IMR-90 (cell line): ENCODE measurements around the gene MBOAT2. TPM values are rescaled to one million over a fixed set of nuclear protein-coding genes. Genes with fewer than 3 reads are reported as not detected.

Experiments
- ATAC-seq: fragments of 200-7000 bp; cut with Tn5 transposase; 2 replicates; pipeline ENCODE4 v1.9.1; 2020; ENCODE audit warnings: low read depth, mild to moderate bottlenecking, moderate library complexity
- BruUV-seq: library from RNA; stranded (reverse); fragments of 400-500 nt; replicated peaks from 2 replicates; lab custom pipeline; 2021; lab: Mats Ljungman, UMichigan
- CTCF ChIA-PET: fragments of 300-600 bp; formaldehyde crosslinking; extraction: SDS; loops from one replicate; lab custom pipeline; 2021; ENCODE audit warnings: antibody characterized with exemption; lab: Yijun Ruan, JAX
- POLR2A ChIA-PET: fragments of 300-600 bp; sonication (Branson Sonifier 250); formaldehyde crosslinking; loops from one replicate; lab custom pipeline; 2022; ENCODE audit warnings: antibody characterized with exemption; ENCODE audit not compliant: unreplicated experiment; lab: Charles Lee
- DNase-seq: peaks from one replicate; pipeline ENCODE4 v3.0.0; 2013
- H2AFZ ChIP-seq: replicated peaks from 2 replicates; pipeline ENCODE3; 2013; ENCODE audit warnings: low read length, mild to moderate bottlenecking; ENCODE audit not compliant: poor library complexity
- H2AK5ac ChIP-seq: 2 replicates; pipeline ENCODE4 v1.6.1; 2013; ENCODE audit warnings: low read depth, low read length, inconsistent platforms
- H2AK9ac ChIP-seq: replicated peaks from 2 replicates; pipeline ENCODE3; 2013; ENCODE audit warnings: mild to moderate bottlenecking, low read depth, low read length, moderate library complexity; ENCODE audit not compliant: poor library complexity
- H2BK120ac ChIP-seq: 2 replicates; pipeline ENCODE4 v1.6.1; 2013; ENCODE audit warnings: low read depth, low read length, inconsistent platforms
- H2BK15ac ChIP-seq: 3 replicates; pipeline ENCODE4 v1.6.1; 2013; ENCODE audit warnings: low read depth, low read length, inconsistent platforms
- H2BK20ac ChIP-seq: 2 replicates; pipeline ENCODE4 v1.6.1; 2013; ENCODE audit warnings: low read depth, mild to moderate bottlenecking, inconsistent platforms, low read length, moderate library complexity
- H2BK5ac ChIP-seq: 2 replicates; pipeline ENCODE4 v1.6.1; 2013; ENCODE audit warnings: mild to moderate bottlenecking, low read depth, low read length, inconsistent platforms; ENCODE audit not compliant: poor library complexity, severe bottlenecking
- H3K14ac ChIP-seq: replicated peaks from 2 replicates; pipeline ENCODE4 v1.6.1; 2013; ENCODE audit warnings: low read depth, low read length, inconsistent platforms
- H3K18ac ChIP-seq: 2 replicates; pipeline ENCODE4 v1.6.1; 2013; ENCODE audit warnings: low read depth, low read length, control low read depth
- H3K23ac ChIP-seq: 2 replicates; pipeline ENCODE4 v1.6.1; 2013; ENCODE audit warnings: low read depth, low read length, inconsistent platforms
- H3K27ac ChIP-seq: 2 replicates; pipeline ENCODE4 v1.5.1; 2013; ENCODE audit warnings: mild to moderate bottlenecking, control low read depth, low read length; ENCODE audit not compliant: insufficient read depth
- H3K27me3 ChIP-seq: 2 replicates; pipeline ENCODE4 v1.6.1; 2013; ENCODE audit warnings: low read length; ENCODE audit not compliant: control insufficient read depth, insufficient read depth
- H3K36me3 ChIP-seq: 2 replicates; pipeline ENCODE4 v1.6.1; 2013; ENCODE audit warnings: low read length, mixed read lengths; ENCODE audit not compliant: control insufficient read depth, insufficient read depth
- H3K4ac ChIP-seq: 2 replicates; pipeline ENCODE4 v1.6.1; 2013; ENCODE audit warnings: low read depth, low read length, inconsistent platforms
- H3K4me1 ChIP-seq: 2 replicates; pipeline ENCODE4 v1.6.1; 2013; ENCODE audit warnings: low read length, mixed read lengths; ENCODE audit not compliant: control insufficient read depth, insufficient read depth
- H3K4me2 ChIP-seq: 2 replicates; pipeline ENCODE4 v1.6.1; 2013; ENCODE audit warnings: low read depth, mild to moderate bottlenecking, control low read depth, low read length, moderate library complexity
- H3K4me3 ChIP-seq: 2 replicates; pipeline ENCODE4 v1.5.1; 2013; ENCODE audit warnings: low read depth, mild to moderate bottlenecking, control low read depth, low read length, moderate library complexity; ENCODE audit not compliant: insufficient read depth
- H3K56ac ChIP-seq: 2 replicates; pipeline ENCODE4 v1.6.1; 2013; ENCODE audit warnings: low read length, inconsistent platforms; ENCODE audit not compliant: insufficient read depth; ENCODE audit errors: extremely low read depth
- H3K79me1 ChIP-seq, 2 experiments: 2 replicates each; pipeline ENCODE4 v1.6.1; 2013; ENCODE audit warnings: low read length in 2 of 2, inconsistent platforms in 1 of 2, low read depth in 1 of 2
- H3K9ac ChIP-seq: 2 replicates; pipeline ENCODE4 v1.6.1; 2013; ENCODE audit warnings: low read depth, low read length, control low read depth
- H3K9me1 ChIP-seq: 2 replicates; pipeline ENCODE4 v1.6.1; 2013; ENCODE audit warnings: low read length, inconsistent platforms; ENCODE audit not compliant: insufficient read depth
- H3K9me3 ChIP-seq: 2 replicates; pipeline ENCODE4 v1.6.1; 2013; ENCODE audit warnings: low read length; ENCODE audit not compliant: control insufficient read depth, insufficient read depth
- H4K20me1 ChIP-seq: 2 replicates; pipeline ENCODE4 v1.6.1; 2013; ENCODE audit warnings: low read length, inconsistent platforms; ENCODE audit not compliant: insufficient read depth
- H4K5ac ChIP-seq: 2 replicates; pipeline ENCODE4 v1.6.1; 2013; ENCODE audit warnings: mild to moderate bottlenecking, low read depth, low read length, control low read depth
- H4K8ac ChIP-seq, 2 experiments: 2 replicates each; pipeline ENCODE4 v1.6.1; 2013; ENCODE audit warnings: low read depth in 2 of 2, low read length in 2 of 2, control low read depth in 1 of 2, inconsistent platforms in 1 of 2
- H4K91ac ChIP-seq: 2 replicates; pipeline ENCODE4 v1.6.1; 2013; ENCODE audit warnings: low read depth, low read length, inconsistent platforms; ENCODE audit not compliant: insufficient read depth
- FOS ChIP-seq: fragments of 150-350 bp; IDR thresholded peaks from 2 replicates; pipeline ENCODE4 v1.6.1; 2016; ENCODE audit warnings: low read depth, low read length
- MAFK ChIP-seq: IDR thresholded peaks from 2 replicates; pipeline ENCODE4 v1.6.1; 2012; ENCODE audit warnings: low read depth, low read length, improper control_type of control experiment
- MAZ ChIP-seq: IDR thresholded peaks from 2 replicates; pipeline ENCODE4 v1.6.1; 2012; ENCODE audit warnings: low read depth, mild to moderate bottlenecking, low read length, improper control_type of control experiment, moderate library complexity, borderline replicate concordance
- MXI1 ChIP-seq: IDR thresholded peaks from 2 replicates; pipeline ENCODE4 v1.6.1; 2012; ENCODE audit warnings: low read depth, mild to moderate bottlenecking, low read length, moderate library complexity, borderline replicate concordance
- NFE2L2 ChIP-seq: fragments of 150-350 bp; IDR thresholded peaks from 2 replicates; pipeline ENCODE4 v1.6.1; 2016; ENCODE audit warnings: low read depth, mild to moderate bottlenecking, low read length
- POLR2A ChIP-seq: IDR thresholded peaks from 2 replicates; pipeline ENCODE4 v1.6.1; 2012; ENCODE audit warnings: mild to moderate bottlenecking, low read depth, low read length
- RFX5 ChIP-seq: IDR thresholded peaks from 2 replicates; pipeline ENCODE4 v1.8.0; 2012; ENCODE audit warnings: low read depth, mild to moderate bottlenecking, low read length, moderate library complexity
- WGBS, 2 experiments: methylation state at CpG; one replicate each; pipeline versions ENCODE4 v1.1.5 to v1.1.7; 2013; ENCODE audit warnings: missing lambda C conversion rate in 2 of 2; ENCODE audit not compliant: insufficient read length in 1 of 2; ENCODE audit errors: extremely low coverage in 2 of 2; 5-methylcytosine and 5-hydroxymethylcytosine counted together
- dilution Hi-C: fragments of 300-500 bp; cut with HindIII; formaldehyde crosslinking; loops from one replicate; pipeline ENCODE4 v1.14.3; 2018; ENCODE audit warnings: low sequenced_read_pairs; ENCODE audit not compliant: unreplicated experiment
- in situ Hi-C: fragments of 300-500 bp; cut with MboI; formaldehyde crosslinking; loops from 3 replicates; pipeline ENCODE4 v1.14.3; 2019; ENCODE audit warnings: low sequenced_read_pairs, inconsistent platforms, mixed read lengths
- intact Hi-C: fragments of 100-400 bp; cut with micrococcal nuclease; formaldehyde crosslinking; loops from 2 replicates; pipeline ENCODE4 v1.10.0; 2022
- polyA plus RNA-seq, 3 experiments: library from polyadenylated mRNA; depleted of rRNA; stranded (reverse); fragments of >200 nt; gene quantifications; 2 replicates each; pipeline ENCODE4 v1.2.3, GENCODE V29; 2012; ENCODE audit warnings: low replicate concordance in 1 of 3
- total RNA-seq: library from RNA; depleted of rRNA; stranded (reverse); fragments of >200 nt; gene quantifications from 2 replicates; pipeline ENCODE4 v1.2.3, GENCODE V29; 2012
- TF ChIP-seq, protein P1 (sequence below): fragments of 150-350 bp; IDR thresholded peaks from 2 replicates; pipeline ENCODE4 v1.6.1; 2017; ENCODE audit warnings: mild to moderate bottlenecking, antibody characterized with exemption, low read length, low read depth
- TF ChIP-seq, protein P2 (sequence below): fragments of 150-350 bp; IDR thresholded peaks from 2 replicates; pipeline ENCODE4 v1.6.1; 2016; ENCODE audit warnings: low read depth, mild to moderate bottlenecking, low read length, moderate library complexity, borderline replicate concordance

The MBOAT2 gene
- total and polyA plus RNA-seq, 2 of the 4 experiments (the other 2 are of a cell fraction), result 33.9 to 102 TPM

DNA sequence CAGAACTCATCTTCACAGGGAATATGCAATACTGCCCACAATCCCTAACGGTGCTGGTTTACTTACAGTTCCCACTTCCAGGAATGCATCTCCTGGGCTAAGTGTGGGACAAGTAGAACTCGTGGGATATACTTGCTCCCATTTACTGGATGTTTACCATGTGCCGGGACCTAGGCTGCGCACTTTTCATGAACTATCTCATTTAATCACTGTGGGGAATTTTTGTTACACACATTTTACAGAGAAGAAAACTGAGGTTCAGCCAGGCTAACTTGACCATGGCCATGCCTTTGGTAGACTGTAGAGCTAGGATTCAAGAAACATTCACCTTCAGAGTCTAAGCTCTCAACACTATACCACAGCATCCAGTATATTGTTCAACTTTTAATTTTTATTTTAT, 24.4 kb upstream of the MBOAT2 start:
- Histone ChIP-seq H3K4me1 (peaks cover 7% of the 10 kb centered on the region), H3K18ac (no peak overlapping the region), H2BK5ac (no peak overlapping the region), H3K9me3 (no peaks in the 10 kb centered on the region), H2BK15ac (no peak overlapping the region), H3K23ac (no peak overlapping the region), H4K20me1 (no peaks in the 10 kb centered on the region), H3K4me3 (no peak overlapping the region), H3K4me2 (no peak overlapping the region), H2BK120ac (no peak overlapping the region), H3K4ac (no peak overlapping the region), H3K27me3 (no peaks in the 10 kb centered on the region), H4K5ac (no peak overlapping the region), H3K56ac (no peak overlapping the region), H4K91ac (no peak overlapping the region), H2AK9ac (no peak overlapping the region), H3K9ac (no peak overlapping the region), H2AFZ (no peak overlapping the region), H4K8ac (no peak overlapping the region), H3K9me1 (no peaks in the 10 kb centered on the region; the same call in 1 of the 2 replicates), H3K14ac (no peak overlapping the region), H2BK20ac (no peak overlapping the region), H3K79me1 (no peaks in the 10 kb centered on the region), H3K36me3 (no peaks in the 10 kb centered on the region), H3K27ac (no peak overlapping the region), H2AK5ac (no peak overlapping the region)
- TF ChIP-seq MAFK, result no peak
- TF ChIP-seq, protein P1, sequence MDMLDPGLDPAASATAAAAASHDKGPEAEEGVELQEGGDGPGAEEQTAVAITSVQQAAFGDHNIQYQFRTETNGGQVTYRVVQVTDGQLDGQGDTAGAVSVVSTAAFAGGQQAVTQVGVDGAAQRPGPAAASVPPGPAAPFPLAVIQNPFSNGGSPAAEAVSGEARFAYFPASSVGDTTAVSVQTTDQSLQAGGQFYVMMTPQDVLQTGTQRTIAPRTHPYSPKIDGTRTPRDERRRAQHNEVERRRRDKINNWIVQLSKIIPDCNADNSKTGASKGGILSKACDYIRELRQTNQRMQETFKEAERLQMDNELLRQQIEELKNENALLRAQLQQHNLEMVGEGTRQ, result no peak
- no peak for TF ChIP-seq NFE2L2
- TF ChIP-seq MAZ, result no peak
- TF ChIP-seq MXI1, result no peak
- TF ChIP-seq POLR2A, result no peak
- TF ChIP-seq FOS, result no peak
- TF ChIP-seq, protein P2, sequence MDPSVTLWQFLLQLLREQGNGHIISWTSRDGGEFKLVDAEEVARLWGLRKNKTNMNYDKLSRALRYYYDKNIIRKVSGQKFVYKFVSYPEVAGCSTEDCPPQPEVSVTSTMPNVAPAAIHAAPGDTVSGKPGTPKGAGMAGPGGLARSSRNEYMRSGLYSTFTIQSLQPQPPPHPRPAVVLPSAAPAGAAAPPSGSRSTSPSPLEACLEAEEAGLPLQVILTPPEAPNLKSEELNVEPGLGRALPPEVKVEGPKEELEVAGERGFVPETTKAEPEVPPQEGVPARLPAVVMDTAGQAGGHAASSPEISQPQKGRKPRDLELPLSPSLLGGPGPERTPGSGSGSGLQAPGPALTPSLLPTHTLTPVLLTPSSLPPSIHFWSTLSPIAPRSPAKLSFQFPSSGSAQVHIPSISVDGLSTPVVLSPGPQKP, result no peak
- no peak for TF ChIP-seq RFX5
- CTCF ChIA-PET, result interaction anchor here (0.7 kb wide), 1 partner anchor 234 kb away, joined by 3 read pairs; no protein-coding TSS in a partner anchor
- dilution Hi-C loops, result no loop called here
- intact Hi-C loops, result no loop called here
- ATAC-seq (no peak), DNase-seq (no peak)
- WGBS, 2 experiments, result no CpG with 5 or more reads among the region's 4 CpGs
- POLR2A ChIA-PET, result no interaction called here
- no TSS peak for BruUV-seq
- in situ Hi-C loops, result no loop called here
